CD4-positive, alpha-beta T cell treated with Interleukin-21 for 1 hour (primary cell): Measurements from ENCODE around the gene ZNF778.

Source experiments
- DNase-seq: peaks from one replicate; pipeline ENCODE4 v3.0.0-alpha.2; 2020

ZNF778 gene

DNA sequence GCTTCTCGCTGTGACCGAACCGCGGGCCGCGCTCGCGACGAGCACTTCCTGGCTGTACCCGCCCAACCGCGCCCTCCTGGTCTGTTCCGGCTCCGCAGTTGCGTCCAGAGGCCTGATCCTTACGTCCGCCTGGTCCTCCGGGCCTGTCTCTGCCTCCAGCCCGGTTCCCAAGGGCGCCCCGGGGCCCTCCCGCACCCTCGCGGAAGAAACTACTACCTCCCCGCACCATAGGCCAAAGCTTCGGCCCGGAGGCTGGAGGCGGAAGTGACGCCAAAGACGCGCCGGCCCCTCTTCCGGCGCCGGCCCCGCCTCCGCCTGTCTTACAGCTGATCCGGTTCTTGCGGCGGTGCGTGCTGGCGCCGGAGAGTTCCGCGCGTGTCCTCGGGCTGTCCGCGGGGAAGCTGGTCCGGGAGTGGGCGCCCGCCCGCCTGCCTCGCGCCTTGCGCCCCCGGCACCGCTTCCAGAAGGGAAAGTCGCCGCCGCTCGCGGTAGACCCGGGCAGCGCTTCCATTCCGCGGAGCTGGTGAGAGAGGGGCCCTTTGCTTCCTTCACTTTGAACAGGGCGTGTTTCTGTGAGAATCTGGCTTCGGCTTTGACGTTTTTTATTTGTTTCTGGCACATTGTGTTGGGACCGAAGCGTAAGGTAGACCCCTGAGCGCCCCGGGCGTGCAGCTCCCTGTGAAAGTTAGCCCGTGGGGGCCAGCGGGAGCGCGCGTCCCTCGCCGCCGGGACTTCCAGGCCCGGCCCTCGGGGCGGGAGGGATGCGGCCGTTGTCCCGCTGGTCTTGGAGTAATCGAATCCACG, at the start of gene ZNF778:
Gene ZNF778 (plus strand): TSS at position 316 of the 804 bp plus-strand sequence. CDS start 3,425 bp downstream, outside the sequence.
- DNase-seq = peak; percentile 85

DNA sequence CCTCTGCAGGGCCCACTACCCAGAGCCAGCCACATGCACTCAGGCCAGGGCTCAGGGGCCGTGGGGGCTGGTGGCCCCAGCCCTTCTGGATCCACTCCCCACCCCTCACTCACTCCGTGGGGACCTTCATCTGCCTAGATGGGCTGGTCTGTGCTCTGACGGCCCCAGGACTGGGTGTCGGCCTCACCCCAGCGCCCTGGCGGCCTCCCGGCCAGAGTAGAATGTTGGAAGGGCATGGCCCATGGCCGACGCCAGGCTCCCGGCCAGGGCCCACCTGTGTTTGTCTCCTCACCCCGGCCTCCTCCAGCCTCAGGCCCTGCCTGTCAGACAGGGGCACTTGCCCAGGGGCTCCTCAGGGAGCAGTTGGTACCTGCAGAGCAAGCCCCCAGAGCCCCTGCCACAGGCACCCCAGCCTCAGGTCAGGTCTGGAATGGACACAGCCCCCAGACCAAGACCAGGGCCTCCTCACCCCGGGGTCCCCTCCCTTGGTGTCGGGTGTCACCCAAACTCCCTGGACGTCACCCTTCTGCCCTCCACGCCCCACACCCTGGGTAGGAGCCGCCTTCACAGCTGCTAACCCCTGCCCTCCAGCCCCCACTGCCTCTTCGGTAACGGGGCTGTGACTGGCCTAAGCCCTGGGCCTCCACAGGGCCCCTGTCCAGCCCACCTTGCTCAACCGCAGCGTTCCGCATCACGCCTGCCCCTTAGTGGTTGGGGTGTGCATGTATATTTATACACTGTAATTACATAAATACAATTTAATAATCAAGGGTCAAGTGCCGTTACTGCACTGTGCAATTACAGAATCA, 48.9 kb upstream of the ZNF778 start:
- DNase-seq = no peak

DNA sequence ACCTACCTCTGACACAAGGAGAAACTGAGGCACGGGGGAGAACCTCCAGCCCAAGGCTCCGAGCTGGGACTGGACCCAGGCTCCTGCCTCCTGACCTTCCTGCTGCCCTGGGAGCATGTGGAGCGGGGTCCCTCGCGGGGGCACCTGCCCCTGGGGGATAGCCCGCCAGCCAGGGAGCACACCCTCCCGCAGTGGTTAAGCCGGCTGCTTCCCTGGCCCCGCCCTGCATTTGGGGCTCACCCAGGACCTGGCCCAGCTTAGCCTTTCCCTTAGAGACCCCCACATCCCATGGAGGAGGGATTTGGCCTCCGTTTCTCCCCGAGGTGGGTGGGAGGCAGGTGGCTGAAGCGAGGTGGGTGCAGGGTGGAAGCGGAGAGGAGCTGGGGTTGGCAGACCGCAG, 47.7 kb upstream of the ZNF778 start:
- no peak for DNase-seq

- no peak for DNase-seq
These were observed 46.9 kb upstream of the ZNF778 start for GRCh38 chr16:89170346-89171215.

GRCh38 chr16:89171216-89172170, 46.0 kb upstream of the ZNF778 start, which contains the start of gene CDH15:
CDH15 (plus strand) TSS chr16:89171748; CDS start chr16:89171832, 84 bp downstream.
- peak; percentile 96 for DNase-seq

GRCh38 chr16:89172171-89172527, 45.4 kb upstream of the ZNF778 start:
- DNase-seq = no peak

GRCh38 chr16:89172528-89173173, 44.9 kb upstream of the ZNF778 start:
- DNase-seq = no peak

GRCh38 chr16:89173174-89173921, 44.2 kb upstream of the ZNF778 start:
- no peak for DNase-seq

GRCh38 chr16:89174055-89174827, 43.3 kb upstream of the ZNF778 start:
- no peak for DNase-seq

DNA sequence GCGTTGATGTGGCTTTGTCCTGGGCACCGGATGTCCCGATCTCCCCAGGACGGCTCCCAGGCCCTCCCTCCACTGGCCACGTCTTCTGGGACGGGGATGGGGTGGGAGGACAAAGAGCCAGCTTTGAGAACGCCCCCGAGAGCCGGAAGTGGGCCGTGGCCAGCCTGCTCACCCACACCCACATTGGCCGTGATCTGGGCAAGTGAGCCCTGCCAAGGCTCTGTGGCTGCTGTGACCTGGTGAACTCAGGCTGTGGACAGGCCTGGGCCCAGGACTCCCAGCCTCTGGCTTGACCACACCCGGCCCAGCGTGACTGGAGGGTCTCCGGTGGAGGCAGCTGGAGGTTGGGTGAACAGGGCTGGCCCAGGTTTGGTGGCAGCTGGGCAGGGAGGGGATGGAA, 42.6 kb upstream of the ZNF778 start:
- no peak for DNase-seq

DNA sequence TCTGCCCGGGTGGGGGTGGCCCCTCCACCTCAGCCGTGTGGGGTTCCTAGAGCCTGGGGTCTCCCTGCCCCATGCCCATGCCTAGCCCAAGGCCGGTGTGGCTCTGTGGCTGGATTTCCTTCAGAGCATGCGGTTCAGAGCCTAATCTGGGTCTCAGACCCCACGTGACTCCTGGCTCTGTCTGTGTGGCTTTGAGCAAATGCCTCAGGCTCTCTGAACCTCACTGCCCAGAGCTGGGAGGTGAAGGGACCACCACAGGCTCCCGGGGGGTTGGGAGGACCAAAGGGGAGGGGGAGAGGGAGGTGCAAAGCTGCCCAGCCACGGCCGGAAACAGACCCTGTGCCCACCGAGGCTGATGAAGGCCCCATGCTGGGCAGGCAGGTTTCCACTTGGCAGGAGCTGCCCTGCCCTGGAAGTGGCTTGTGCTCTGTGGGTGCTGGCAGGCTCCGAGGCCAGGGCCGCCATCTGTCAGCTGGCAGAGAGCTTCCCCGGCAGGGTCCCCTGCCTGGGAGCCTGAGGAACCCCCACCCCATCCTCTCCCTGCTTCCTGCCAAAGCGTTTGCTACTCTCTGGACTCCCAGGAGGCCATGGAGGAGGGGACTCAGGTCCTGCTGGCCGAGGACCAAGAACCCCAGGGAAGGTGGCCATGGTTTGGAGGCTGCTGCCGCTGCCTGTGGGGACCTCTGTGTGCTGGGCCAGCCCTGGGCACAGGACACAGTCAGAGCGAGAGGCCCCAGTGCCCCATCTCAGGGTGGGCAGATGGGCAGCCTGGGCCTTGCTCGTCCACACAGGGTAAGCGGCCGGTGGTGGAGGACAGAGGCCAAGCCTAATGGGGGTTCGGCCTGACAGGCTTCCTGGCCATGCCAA, 42.0 kb upstream of the ZNF778 start:
- DNase-seq = no peak

DNA sequence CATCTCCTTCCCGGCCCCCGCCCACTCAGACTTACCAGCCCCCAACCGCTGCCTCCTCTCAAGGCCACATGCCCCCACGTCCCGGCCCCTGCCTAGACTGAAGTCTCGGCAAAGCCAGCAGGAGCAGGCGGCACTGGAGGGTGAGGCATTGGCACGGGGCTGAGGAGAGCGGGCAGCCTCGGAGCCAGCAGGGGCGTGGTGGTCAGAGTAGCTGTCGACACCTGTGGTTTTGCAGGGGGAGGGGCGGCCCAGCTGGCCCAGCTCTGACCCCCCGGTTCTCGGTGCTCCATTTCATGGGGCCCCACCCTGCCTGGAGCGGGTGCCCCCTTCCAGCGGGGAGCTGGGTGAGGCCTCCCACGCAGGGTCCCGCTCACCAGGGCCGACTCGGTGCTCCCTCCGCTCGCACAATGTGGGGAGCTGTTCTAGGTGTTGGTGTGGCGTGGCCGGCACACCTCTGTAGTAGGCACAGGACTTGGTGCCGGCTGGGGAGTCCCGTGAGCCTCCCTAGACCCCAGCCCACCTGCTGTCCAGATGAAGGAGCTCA, 41.3 kb upstream of the ZNF778 start:
- DNase-seq = no peak

DNA sequence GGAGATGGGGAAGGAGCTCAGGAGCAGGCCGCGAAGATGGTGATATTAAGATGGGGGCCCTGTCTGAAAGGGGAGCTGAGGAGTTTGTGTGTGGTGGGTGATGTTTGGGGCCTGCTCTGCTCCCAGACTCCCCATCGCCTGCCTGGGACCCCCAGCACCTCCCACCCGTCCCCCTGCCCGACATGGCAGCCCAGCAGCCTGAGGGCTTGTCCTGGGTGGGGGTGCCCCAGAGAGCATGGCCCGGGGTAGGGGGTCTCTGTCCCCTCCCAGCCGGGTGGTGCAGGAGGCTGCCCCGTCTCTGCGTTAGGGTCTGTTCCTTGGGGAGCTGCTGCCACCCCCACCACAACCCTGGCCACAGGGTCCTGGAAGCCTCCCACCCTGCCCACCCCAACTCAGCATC, 40.8 kb upstream of the ZNF778 start:
- DNase-seq = no peak

DNA sequence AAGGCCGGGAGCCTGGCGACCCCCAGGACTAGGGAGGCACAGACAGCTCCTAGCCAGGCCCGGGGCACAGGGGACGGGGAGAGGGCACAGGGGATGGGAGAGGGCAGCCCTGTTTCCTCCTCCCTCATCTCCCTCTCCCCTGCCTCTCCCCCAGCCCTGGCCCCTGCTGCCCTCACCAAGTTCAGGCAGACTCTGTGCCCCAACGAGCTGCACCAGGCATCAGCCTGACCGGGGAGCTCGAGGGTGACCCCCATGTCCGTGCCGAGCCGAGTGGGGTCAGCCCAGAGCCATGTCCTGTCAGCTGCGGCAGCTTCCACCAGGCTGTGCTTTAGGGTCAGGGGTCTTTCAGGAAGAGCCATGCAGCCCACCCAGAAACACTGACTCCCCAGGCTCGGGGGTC, 40.0 kb upstream of the ZNF778 start:
- no peak for DNase-seq

DNA sequence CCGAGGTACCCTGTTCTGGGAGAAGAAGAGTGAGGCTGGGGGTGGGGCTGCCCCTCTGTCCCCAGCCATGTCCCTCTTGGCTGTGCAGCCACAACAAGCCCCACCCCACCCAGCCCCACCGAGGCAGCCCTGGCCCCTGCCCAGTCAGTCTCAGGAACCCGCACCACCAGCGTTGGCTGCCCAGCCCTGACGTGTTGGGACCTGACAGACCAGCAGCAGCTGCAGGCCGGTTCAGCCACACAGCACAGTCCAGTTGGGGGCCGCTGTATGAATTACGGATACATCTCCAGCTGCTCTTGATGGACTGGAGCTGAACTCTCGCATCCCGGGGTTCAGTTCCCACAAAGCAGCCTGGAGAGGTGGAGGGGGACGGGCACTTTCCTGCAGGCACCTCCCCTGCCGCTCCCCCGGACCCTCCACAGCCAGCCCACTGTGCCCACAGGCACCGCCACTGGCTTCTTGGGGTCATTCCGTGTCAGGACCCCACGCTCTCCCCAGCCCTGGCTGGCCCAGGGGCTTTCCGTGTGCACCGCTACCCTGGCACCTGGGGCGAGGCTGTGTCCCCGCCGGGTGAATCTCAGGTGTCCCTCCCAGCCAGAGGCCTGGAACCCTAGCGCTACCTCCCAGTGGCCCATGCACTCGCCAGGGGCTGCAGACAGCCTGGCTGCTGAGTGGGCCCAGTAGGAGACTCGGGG, 38.9 kb upstream of the ZNF778 start:
- no peak for DNase-seq

DNA sequence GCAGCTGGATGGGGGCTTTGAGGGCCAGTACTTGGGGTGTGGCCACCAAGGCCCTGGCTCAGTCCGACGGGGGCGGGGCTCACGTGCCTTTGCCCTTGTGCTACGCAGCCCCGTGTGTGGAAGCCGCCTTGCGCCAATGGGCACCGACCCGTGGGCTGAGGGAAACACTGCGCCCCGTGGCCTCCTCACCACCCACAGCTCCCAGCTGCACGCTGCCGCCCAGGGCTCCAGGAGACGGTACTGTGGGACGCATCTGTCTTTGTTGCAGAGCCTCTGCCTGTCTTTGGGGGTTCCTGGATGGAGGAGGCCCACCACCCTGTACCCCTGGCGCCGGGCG, 38.4 kb upstream of the ZNF778 start:
- DNase-seq = no peak

GRCh38 chr16:89179656-89180315, 37.7 kb upstream of the ZNF778 start:
- DNase-seq = no peak
